GM12892 (cell line): ENCODE measurements around the gene CLEC16A.

Source experiments
- DNase-seq: peaks from one replicate; pipeline ENCODE4 v3.0.0; 2011; ENCODE audit not compliant: insufficient read length
- FAIRE-seq: peaks from 2 replicates; lab custom pipeline; 2011; peaks lifted over from hg19 to GRCh38; lab: Jason Lieb, UNC
- POLR2A ChIP-seq: IDR thresholded peaks from 2 replicates; pipeline ENCODE4 v1.6.1; 2011; ENCODE audit warnings: low read depth, low read length, control low read depth
- POLR2AphosphoS5 ChIP-seq: IDR thresholded peaks from 2 replicates; pipeline ENCODE4 v1.6.1; 2011; ENCODE audit warnings: low read depth, low read length, control low read depth
- TAF1 ChIP-seq: IDR thresholded peaks from 2 replicates; pipeline ENCODE4 v1.6.1; 2011; ENCODE audit warnings: low read depth, mild to moderate bottlenecking, control low read depth, low read length, borderline replicate concordance

CLEC16A gene

DNA sequence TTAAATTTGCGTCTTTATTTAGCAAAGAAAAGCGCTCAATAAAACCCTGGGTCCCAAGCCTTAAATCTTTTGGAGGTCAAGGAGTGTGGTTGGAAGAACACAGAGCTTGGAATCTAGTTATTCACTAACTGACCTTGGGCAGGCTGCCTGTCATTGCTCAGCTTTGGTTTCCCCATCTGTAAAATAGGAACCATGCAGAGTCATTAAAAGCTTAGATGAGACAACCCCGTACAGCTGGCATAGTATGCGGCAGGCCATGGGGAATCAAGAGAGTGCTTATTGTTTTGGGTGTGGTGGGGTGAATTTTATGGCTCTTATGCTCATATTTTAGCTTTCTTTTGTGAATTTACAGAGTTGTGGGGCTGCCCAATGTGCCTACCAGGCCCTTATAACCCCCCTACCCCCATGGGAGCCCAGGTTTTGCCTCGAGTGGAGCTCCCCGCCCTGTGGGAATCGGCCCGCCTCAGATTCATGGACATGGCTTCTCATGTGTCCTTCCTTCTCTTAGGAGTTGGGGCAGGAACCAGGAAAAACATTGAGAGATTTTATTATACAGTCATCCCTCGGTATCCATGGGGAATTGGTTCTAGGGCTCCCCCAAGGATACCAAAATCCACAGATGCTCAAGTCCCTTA, 113.5 kb downstream of the CLEC16A start:
- no peak for FAIRE-seq
- no peak for TF ChIP-seq POLR2AphosphoS5
- no peak for TF ChIP-seq POLR2A
- no peak for TF ChIP-seq TAF1

DNA sequence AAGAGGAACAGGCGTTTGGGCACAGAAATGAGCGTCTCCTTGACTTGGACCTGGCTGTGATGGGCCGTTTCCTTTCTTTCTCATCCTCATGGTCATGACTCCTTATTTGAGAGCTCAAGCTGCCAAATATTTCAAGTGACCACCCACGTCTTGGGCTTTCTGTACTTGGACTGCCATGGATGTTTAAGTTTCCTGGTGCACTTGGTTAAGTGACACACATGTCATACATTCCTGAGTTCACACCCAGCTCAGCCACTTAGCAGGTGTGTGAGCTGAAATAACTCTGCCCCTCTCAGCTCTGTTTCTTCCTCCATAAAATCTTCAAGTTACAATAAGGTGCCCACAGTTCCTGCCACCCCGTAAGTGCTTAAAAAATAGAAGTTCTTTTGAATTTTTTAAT, 114.5 kb downstream of the CLEC16A start:
- DNase-seq (no peak), FAIRE-seq (no peak)
- TF ChIP-seq TAF1 (no peak), POLR2A (no peak), POLR2AphosphoS5 (no peak)

More for the DNA sequence above, 113.5 kb downstream of the CLEC16A start:
- no peak for DNase-seq

DNA sequence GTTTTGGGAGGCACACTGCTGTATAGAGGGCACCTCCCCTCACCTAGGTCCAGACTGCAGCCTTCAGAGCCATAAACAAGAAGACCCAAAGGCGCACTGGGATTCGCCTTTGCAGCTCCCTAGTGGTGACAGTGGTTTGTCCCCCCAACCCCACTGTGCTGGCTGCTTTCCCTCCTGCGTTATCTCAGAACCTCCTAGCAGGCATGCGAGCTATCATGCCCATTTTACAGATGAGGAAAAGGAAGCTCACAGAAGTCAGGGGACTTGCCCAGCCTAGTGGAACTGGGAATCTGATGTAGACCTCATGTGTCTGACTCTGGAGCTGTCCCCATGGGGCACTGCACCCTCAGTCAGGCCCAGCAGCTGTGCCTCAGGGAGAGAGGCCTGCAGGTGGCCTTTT, 115.2 kb downstream of the CLEC16A start:
- DNase-seq (no peak), FAIRE-seq (no peak)
- TF ChIP-seq POLR2A (no peak), POLR2AphosphoS5 (no peak), TAF1 (no peak)

DNA sequence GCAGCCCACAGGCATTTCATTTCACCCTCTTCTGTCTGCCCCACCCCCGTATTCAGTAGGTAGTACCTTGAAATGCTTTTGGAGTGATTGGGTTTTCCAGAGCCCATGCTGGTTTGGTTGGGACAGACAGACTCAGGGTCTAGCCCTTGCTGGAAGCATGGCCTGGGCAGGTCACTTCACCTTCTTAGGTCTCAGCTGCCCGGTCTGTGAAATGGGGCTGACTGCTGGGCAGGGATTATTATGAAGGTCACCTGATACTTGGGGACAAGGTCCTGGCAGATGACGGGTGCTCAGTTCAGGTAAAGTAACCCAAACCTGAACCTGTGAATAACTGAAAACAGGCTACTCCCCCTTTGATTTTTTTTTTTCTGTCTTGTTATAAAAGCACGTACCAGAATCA, 116.0 kb downstream of the CLEC16A start:
- DNase-seq (no peak), FAIRE-seq (no peak)
- no peak for TF ChIP-seq POLR2AphosphoS5
- no peak for TF ChIP-seq TAF1
- no peak for TF ChIP-seq POLR2A

- TF ChIP-seq POLR2A (no peak), POLR2AphosphoS5 (no peak), TAF1 (no peak)
- DNase-seq (no peak), FAIRE-seq (no peak)
Observed at GRCh38 chr16:11060842-11061241, 116.5 kb downstream of the CLEC16A start.

DNA sequence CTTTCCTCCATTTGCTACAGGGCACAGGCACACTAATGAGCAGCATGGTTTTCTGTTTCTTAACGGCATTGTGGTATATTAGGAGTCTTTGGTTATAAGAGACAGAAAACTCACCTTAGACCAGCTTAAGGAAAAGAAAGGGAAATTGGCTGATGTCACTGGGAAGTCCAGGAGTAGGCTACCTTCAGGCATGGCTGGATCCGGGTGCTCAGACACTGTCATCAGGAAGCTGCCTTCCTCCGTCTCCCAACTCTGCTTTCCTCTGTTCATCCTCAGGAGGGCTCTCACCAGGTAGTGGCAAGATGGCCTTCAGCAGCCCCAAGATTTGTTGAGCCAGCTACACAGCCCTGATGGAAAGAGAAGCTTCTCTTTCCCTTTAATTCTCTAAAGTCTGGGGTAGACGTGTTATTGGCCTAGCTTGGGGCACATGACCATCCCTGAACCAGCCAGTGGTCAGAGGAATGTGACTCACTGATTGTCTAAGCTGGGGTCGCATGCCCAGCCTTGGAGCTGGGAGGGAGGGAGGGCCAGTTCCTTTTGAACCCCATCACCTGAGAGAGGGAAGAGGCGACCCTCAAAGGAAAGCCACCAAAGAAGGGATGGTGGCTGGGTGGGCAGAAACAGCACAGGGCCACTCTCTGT, 117.4 kb downstream of the CLEC16A start:
- TF ChIP-seq POLR2AphosphoS5, result no peak
- TF ChIP-seq POLR2A, result no peak
- no peak for TF ChIP-seq TAF1
- DNase-seq, result no peak
- FAIRE-seq, result no peak

- DNase-seq (no peak), FAIRE-seq (no peak)
- TF ChIP-seq POLR2AphosphoS5 (no peak), TAF1 (no peak), POLR2A (no peak)
Observed at GRCh38 chr16:11063448-11064201, 119.3 kb downstream of the CLEC16A start.

DNA sequence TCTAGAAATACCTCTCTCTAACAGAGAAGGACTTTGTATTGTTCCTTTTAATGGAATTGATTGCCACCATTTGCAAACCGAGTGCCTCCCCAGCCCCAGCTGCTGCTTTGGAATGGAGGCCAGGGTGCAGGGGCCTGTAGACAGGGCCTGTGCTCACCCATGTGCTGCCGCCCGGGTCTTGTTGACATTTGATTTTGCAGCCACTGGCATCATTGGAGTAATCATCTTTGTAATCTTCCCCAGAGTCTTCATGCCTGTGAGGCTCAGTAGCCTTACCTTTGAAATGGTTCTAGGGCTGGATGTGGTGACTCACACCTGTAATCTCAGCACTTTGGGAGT, 119.8 kb downstream of the CLEC16A start:
- DNase-seq (no peak), FAIRE-seq (no peak)
- no peak for TF ChIP-seq POLR2AphosphoS5
- TF ChIP-seq POLR2A, result no peak
- no peak for TF ChIP-seq TAF1

- TF ChIP-seq POLR2A, result no peak
- FAIRE-seq, result no peak
- DNase-seq, result no peak
Observed at GRCh38 chr16:11064851-11065250, 120.5 kb downstream of the CLEC16A start.

- FAIRE-seq, result no peak
- TF ChIP-seq POLR2AphosphoS5 (no peak), TAF1 (no peak), POLR2A (no peak)
- no peak for DNase-seq
Observed at GRCh38 chr16:11066261-11066870, 122.0 kb downstream of the CLEC16A start.

- TF ChIP-seq POLR2AphosphoS5, result no peak
- TF ChIP-seq POLR2A, result no peak
- TF ChIP-seq TAF1, result no peak
- FAIRE-seq (no peak), DNase-seq (no peak)
Observed at GRCh38 chr16:11067266-11067665, 122.9 kb downstream of the CLEC16A start.

DNA sequence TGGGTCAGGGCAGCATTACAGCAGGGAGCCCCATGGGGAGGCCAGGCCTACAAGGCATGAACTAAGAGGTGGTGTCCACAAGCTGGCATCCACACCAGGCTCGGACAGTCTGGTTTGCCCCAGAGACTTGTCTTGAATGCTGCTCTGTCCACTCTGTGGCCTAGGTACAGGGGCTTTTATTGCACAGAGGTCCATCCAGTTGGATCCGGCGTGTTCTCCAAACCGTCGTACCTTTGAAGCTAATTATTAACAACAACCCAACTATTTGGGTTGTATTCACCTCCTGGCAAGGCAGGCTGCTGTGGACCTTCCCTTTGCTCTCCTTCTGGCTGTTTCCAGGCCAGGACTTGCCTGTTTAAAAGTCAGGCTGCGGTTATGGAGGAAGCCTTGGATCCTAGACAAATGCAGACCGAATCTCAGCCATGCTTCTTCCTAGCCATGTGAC, 123.4 kb downstream of the CLEC16A start:
- DNase-seq (no peak), FAIRE-seq (no peak)
- TF ChIP-seq POLR2A (no peak), TAF1 (no peak), POLR2AphosphoS5 (no peak)
